Stimulated activated CD4-positive, alpha-beta T cell treated with anti-CD3 and anti-CD28 coated beads, Interleukin-2, amount 100 ng/mL, for 4 hours (primary cell): ENCODE results near the gene TOMT.

ENCODE experiments used
- DNase-seq: peaks from one replicate; pipeline ENCODE4 v3.0.0-alpha.2; 2020; ENCODE audit warnings: low read depth

Gene TOMT

DNA sequence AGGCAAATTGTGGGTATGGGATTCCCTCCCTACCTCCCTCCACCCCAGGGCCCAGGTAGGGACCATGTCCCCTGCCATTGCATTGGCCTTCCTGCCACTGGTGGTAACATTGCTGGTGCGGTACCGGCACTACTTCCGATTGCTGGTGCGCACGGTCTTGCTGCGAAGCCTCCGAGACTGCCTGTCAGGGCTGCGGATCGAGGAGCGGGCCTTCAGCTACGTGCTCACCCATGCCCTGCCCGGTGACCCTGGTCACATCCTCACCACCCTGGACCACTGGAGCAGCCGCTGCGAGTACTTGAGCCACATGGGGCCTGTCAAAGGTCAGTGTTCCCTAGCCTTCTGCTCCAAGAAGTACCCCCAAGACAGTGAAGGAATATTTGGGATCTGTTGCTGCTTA lies at the start of gene TOMT:
Gene TOMT (plus strand): TSS at position 37 of the 400 bp plus-strand sequence. CDS start 28 bp downstream, at position 65.
- DNase-seq, result no peak

- DNase-seq, result no peak
These were observed 47.2 kb upstream of the TOMT start for GRCh38 chr11:72058416-72059034.

DNA sequence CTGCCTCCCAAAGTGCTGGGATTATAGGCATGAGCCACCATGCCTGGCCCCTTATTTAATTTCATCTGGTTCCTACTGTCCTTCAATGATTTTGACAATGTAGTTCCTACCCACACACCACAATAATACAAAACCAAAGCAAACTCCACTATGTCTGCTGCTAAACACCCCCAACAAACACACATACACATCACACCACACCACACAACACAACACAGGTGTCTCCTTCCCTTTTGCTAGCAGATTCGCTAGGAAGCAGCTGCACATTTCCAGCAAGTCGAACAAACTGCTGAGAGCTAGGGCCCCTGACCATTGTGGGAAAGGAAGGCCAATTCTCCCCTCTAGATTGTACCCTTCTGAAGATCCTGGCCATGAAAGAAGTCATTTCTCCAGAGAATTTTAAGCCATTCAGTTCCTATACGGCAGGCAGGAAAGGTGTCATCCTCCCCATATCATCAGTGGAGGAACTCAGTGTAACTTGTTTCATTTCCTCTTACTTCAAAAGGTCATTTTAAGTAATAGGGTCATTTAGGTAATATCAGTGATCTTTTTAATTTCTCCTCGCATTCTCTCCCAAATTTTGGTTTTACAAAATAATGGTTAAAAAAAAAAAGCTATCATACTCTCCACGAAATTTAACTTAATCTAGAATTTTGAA lies 43.9 kb upstream of the TOMT start:
- no peak for DNase-seq

GRCh38 chr11:72066855-72067254 lies 38.9 kb upstream of the TOMT start:
- no peak for DNase-seq

- no peak for DNase-seq
These were observed 38.5 kb upstream of the TOMT start for GRCh38 chr11:72067266-72067665.

DNA sequence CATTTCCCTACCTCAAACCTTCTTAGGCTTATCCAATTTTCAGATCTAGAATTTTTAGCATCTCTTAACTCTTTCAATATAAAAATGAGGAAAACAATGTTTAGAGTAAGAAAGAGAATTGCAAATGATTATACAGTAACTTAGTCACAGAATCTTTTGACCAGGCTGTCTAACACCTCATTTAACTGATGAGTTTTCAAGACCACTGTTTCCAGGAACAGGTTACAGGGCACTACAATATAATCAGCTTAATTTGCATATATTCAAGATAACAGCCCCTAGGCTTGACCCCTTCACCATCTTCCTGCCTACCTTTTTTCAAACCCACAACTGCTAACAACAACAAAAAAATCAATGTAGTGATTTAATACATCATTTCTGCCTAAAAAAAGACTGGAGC lies 38.0 kb upstream of the TOMT start:
- no peak for DNase-seq

DNA sequence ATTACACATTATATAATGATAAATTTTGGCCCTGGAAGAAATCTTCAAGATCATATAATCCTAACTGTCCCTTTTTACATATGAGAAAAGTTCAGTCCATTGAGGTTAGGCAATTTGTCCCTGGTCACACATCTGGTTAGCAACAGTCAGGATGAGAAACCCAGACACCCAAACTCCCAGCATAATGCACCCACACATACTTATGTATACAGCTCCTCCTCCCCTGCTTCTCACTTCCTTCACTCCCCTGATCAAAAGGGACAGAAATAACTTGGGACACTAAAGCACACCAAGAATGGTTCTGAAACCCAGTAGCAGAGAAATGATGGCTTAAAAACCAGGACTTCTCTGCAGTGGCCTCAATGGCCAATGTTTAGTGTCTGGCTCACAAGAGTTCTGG lies 36.5 kb upstream of the TOMT start:
- no peak for DNase-seq

DNA sequence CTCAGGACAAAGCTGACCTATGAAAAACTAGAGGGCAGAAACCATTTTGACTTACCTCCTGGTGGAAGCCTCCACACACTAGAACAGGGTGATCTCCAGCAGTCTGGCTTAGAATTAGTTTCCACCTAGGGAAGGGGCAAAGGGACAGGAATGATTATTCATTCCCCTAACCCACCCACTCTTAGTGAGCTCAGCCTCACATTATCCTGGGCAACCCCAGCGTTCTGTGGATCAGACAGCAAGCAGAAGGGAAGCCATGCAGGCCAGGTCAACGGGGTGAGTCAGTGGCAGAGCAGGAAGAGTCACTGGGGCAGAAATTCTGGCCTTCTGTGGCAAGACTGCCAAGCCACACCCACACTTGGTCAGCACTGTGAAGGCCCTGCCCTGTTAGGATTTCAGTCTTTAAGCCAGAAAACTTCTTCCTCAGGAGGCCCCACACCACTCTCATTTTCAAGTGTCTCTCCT lies 35.9 kb upstream of the TOMT start:
- no peak for DNase-seq

DNA sequence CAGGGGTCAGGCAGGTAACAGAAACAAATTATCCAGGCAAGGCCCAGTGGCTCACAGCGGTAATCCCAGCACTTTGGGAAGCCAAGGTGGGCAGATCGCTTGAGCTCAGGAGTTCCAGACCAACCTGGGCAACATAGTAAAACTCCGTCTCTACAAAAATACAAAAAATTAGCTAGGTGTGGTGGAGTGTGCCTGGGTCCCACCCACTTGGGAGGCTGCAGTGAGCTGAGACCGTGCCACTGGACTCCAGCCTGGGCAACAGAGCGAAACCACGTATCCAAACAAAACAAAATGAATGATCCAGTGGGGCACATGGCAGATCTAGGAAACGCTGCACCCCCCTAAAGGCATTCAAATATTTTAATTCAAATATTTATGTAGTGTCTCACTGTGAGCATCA lies 35.2 kb upstream of the TOMT start:
- DNase-seq, result no peak

DNA sequence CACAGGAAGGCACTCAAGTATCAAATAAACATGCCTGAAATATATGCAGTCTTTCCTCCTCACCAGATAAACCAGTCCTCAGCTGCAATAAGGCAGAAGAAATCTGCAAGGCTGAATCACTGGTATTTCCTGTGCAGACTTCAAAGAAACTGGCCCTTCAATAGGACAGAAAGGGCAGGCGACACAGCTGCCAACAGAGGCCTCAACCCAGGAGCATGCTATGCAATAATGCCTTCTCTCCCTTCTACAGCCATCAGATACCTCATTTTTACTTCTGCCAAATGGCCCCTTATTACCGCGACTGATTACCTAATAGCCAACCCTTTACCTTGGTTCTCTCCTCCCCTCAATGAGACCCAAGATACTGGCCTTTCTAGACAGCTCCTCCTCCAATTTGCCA lies 33.4 kb upstream of the TOMT start:
- no peak for DNase-seq

DNA sequence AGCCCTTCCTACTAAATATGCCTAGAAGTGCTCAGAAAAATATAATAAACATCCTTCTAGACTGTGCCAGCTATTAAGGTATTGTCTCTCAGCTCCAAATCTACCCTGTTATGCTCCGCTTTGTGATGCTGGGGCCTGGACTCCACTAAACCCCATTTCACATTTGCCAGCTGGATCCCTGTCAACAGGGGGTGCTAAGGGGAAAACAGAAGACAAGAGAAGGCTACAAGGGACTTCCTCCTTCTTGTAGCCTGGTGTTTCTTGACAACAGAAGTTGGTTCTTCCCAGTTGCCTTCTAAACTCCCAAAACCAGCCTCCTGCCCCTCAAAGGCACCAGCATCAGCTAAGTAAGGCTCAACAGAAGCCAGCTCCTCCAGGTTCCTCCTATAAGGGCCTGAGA lies 30.6 kb upstream of the TOMT start:
- DNase-seq, result no peak

DNA sequence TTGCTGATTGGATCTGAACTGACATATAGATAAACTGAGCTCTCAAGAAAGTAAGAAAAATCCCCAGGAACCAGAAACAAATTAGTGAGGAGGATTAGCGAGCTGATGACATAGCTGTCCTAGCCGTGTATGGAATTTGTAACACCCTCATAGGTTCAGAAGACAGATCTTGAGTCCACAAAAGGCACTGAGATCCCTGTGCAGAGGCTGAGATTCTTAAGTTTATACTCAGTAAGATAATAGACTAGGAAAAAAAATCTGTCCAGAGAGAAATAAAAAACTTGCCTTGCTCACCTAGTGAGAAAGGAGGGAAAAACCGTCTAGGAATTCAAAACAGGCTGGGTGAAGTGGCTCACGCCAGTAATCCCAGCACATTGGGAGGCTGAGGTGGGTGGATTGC lies 30.0 kb upstream of the TOMT start:
- DNase-seq, result no peak

DNA sequence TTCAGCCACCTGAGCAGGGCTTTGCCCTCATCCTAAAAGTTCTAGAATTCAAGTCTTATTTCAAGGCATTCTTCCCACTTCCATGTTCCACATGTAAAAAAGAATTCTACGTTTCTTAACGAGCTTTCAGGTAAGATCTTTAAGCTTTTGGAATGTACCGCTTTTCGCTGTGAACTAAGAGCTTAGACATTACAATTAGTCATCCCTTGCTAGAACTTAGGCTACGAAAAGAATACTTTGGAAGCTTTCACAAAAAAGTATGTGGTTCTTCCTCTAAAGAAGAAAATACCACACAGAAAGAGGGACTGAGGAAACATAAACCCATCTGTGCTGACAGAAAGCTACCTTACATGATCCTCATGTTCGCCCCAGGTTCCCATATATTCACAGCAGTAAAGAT lies 27.2 kb upstream of the TOMT start:
- no peak for DNase-seq

- no peak for DNase-seq
These were observed 25.9 kb upstream of the TOMT start for GRCh38 chr11:72079819-72080325.

DNA sequence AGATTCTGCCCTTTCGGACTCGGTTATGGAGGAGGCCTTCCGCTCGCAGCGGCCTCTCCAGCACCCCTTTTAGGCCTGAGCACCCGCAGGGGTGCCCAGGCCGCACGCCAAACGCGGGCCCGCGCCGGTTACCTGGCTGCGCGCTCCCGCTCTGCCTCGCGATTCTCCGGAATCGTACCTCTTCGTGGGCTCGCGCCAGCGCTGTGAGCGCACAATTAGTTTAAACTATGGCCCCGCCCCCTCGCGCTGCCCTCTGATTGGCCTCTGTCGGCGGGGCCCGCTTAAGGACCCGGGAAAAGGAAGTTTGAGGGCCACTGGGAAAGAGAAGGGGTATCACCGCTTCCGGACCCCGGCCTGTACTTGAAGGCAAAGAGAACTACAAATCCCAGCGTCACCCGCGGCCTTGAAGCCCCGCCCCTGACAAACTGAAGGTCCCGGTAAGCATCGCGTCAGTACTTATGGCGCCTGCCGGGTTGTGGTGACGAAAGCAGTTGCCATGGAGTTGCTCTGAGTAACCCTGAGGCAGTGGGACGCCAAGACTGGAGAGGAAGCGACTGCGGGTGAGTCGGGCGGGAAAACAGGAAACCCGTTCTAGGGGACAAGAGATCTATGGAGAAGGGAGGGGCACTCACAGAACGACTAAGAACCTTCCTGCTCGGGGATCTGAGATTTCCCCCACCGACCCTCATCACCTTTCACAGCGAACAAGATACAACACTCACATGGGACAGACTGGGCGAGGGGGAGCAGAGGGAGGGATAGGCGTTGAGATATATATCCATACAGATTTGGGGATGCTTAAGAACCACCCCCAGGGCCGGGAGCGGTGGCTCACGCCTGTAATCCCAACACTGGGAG lies 25.2 kb upstream of the TOMT start, which contains the start of the genes LRRC51 and NUMA1:
Gene LRRC51 (plus strand): TSS at position 525 of the 858 bp plus-strand sequence. CDS start 8,234 bp downstream, outside the sequence.
Gene NUMA1 (minus strand): TSS at position 217 of the 858 bp plus-strand sequence. CDS start 44,599 bp downstream, outside the sequence.
- DNase-seq, result peak; percentile 99

GRCh38 chr11:72081184-72081644 lies 24.5 kb upstream of the TOMT start:
- DNase-seq, result no peak

DNA sequence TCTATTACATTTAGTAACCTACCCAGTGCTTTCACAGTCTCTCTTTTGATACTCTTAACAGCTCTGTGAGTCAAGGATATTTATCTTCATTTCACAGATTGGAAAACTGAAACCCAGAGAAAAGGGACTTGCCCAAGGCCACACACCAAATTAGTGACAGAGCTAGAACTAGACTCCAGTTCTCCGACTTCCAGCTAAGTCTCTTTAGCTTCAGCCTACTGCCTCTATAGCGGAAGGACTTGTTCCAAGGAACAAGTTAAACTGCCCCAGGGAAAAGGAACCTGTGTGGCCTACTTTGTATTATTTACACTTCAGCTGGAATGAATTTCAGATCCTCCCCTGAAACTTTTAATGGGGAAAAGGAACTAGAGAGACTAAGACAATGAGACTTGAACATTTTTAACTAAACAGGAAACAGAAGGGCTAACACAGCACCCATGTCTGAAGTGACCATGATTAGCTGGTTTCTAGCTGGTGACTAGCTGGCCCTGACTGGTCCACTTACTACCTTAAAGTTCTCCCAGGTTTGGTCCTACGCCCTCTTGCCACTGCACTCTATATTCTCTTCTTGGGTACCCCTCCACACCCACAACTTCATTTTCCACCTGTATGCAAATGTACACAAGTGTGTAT lies 23.8 kb upstream of the TOMT start:
- no peak for DNase-seq

DNA sequence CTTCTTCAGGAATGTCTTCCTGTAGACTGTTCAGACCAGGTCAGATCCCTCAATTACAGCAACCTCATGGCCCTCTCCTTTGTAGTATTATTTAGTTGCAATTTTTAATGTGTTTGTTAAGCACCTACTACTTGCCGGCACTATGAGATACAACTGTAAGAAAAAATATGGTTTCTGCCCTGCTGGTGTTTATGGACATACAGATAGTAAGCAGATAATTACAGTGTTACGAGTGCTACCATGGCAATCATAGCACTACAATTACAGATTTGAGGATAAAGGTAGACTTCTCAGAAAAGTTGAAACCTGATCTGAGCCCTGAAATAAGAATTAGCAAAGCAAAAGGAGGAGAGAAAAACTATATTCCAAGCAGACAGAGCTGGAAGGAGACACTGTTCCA lies 22.3 kb upstream of the TOMT start:
- no peak for DNase-seq

GRCh38 chr11:72084076-72084475 lies 21.6 kb upstream of the TOMT start:
- DNase-seq, result no peak

GRCh38 chr11:72084965-72085364 lies 20.8 kb upstream of the TOMT start:
- DNase-seq, result no peak

GRCh38 chr11:72085621-72086351 lies 19.9 kb upstream of the TOMT start:
- DNase-seq, result no peak
